NCI-H345 treated with DMSO at 0.1 percent for 48 hours (cell line): ENCODE data around the gene CFAP47.
"Not testable (repeated sequence)": the region's sequence is repeated elsewhere in the genome, so short reads cannot be mapped to it uniquely, and the experiment has no call there.

ENCODE experiments used
- DNase-seq: peaks from one replicate; lab custom pipeline; 2025; ENCODE audit not compliant: unreplicated experiment; lab: John Stamatoyannopoulos, UW

CFAP47 gene

GRCh38 chrX:36218801-36219200, 299.3 kb downstream of the CFAP47 start:
- DNase-seq = no peak

- DNase-seq = not testable (repeated sequence)
Measured at GRCh38 chrX:36234840-36235528, 315.4 kb downstream of the CFAP47 start.

- no peak for DNase-seq
Measured at GRCh38 chrX:36241397-36241796, 321.9 kb downstream of the CFAP47 start.

- DNase-seq = no peak
Measured at GRCh38 chrX:36266155-36266554, 346.6 kb downstream of the CFAP47 start.

- DNase-seq = no peak
Measured at GRCh38 chrX:36310136-36310535, 390.6 kb downstream of the CFAP47 start.

- no peak for DNase-seq
Measured at GRCh38 chrX:36314303-36314702, 394.8 kb downstream of the CFAP47 start.

- DNase-seq = no peak
Measured at GRCh38 chrX:36334572-36334971, 415.0 kb downstream of the CFAP47 start.

GRCh38 chrX:36336751-36337150, 417.2 kb downstream of the CFAP47 start:
- no peak for DNase-seq

GRCh38 chrX:36344301-36344700, 424.8 kb downstream of the CFAP47 start:
- DNase-seq = no peak

GRCh38 chrX:36348509-36348908, 429.0 kb downstream of the CFAP47 start:
- no peak for DNase-seq

- no peak for DNase-seq
Measured at GRCh38 chrX:36357855-36358254, 438.3 kb downstream of the CFAP47 start.

- DNase-seq = no peak
Measured at GRCh38 chrX:36364262-36364661, 444.7 kb downstream of the CFAP47 start.

- no peak for DNase-seq
Measured at GRCh38 chrX:36383495-36383894, 464.0 kb downstream of the CFAP47 start.

GRCh38 chrX:36388901-36389300, 469.4 kb downstream of the CFAP47 start:
- DNase-seq = no peak

- no peak for DNase-seq
Measured at GRCh38 chrX:36401774-36402173, 482.2 kb downstream of the CFAP47 start.

- DNase-seq = no peak
Measured at GRCh38 chrX:36407836-36408235, 488.3 kb downstream of the CFAP47 start.

- DNase-seq = no peak
Measured at GRCh38 chrX:36414056-36414455, 494.5 kb downstream of the CFAP47 start.

GRCh38 chrX:36422368-36422767, 502.8 kb downstream of the CFAP47 start:
- DNase-seq = no peak

GRCh38 chrX:36431819-36432218, 512.3 kb downstream of the CFAP47 start:
- no peak for DNase-seq

- no peak for DNase-seq
Measured at GRCh38 chrX:36434522-36434921, 515.0 kb downstream of the CFAP47 start.
